ENCODE measurements around the gene SLC35B2. TPM values are rescaled to one million over a fixed set of nuclear protein-coding genes. Genes with fewer than 3 reads are reported as not detected.

The SLC35B2 gene
- total and polyA plus RNA-seq, 10 of the 15 experiments (the other 5 are each of a cell fraction or from before 2014, with no cell fraction given): 11.3 to 45.4 (median 33.8) TPM

- TF ChIP-seq CHD1 (IDR thresholded peaks at IDR 0.05; ENCODE audit: low read depth, low read length): no peak
- no peak for TF ChIP-seq CEBPZ (IDR thresholded peaks at IDR 0.05; ENCODE audit: low read depth, low read length)
- peak; percentile 14; the same call in 1 of the 2 replicates for TF ChIP-seq RAD51 (IDR thresholded peaks at IDR 0.05)
- no peak; the same call in 1 of the 2 replicates for TF ChIP-seq TARDBP (IDR thresholded peaks at IDR 0.05; ENCODE audit: borderline replicate concordance)
- no peak; the same call in 1 of the 2 replicates for TF ChIP-seq TBL1XR1 (IDR thresholded peaks at IDR 0.05; ENCODE audit: low read depth, low read length)
- TF ChIP-seq ZNF687 (IDR thresholded peaks at IDR 0.05): peak; percentile 74
- 0 out of 2 replicates have a peak, but pooled peaks have one; percentile 54 for TF ChIP-seq CHD2 (IDR thresholded peaks at IDR 0.05; ENCODE audit: borderline replicate concordance, low read depth, low read length)
- no peak for TF ChIP-seq ZNF384 (IDR thresholded peaks at IDR 0.05; ENCODE audit: borderline replicate concordance, low read depth, low read length)
- no peak for TF ChIP-seq ZZZ3 (IDR thresholded peaks at IDR 0.05; ENCODE audit: control insufficient read depth, insufficient read length, low read depth)
- TF ChIP-seq TCF7 (IDR thresholded peaks at IDR 0.05; ENCODE audit: borderline replicate concordance): no peak
- TF ChIP-seq IKZF2 (IDR thresholded peaks at IDR 0.05): peak; percentile 97 to 98
- no peak for TF ChIP-seq HCFC1 (IDR thresholded peaks at IDR 0.05; ENCODE audit: low read length)
- no peak for TF ChIP-seq SREBF2 (IDR thresholded peaks at IDR 0.05; ENCODE audit: low read length)
- no peak for TF ChIP-seq RAD21 (IDR thresholded peaks at IDR 0.05; ENCODE audit: insufficient read depth, low read depth, low read length)
- no peak for TF ChIP-seq IRF3 (IDR thresholded peaks at IDR 0.05)
- TF ChIP-seq RBBP5 (conservative IDR thresholded peaks at IDR 0.05): no peak
- TF ChIP-seq EZH2 (IDR thresholded peaks at IDR 0.05; ENCODE audit: borderline replicate concordance, control insufficient read depth, low read depth, low read length): no peak
- no peak for TF ChIP-seq FOXK2 (IDR thresholded peaks at IDR 0.05)
- TF ChIP-seq NKRF (conservative IDR thresholded peaks at IDR 0.05): no peak; the same call in 1 of the 2 replicates
- TF ChIP-seq ZNF622 (IDR thresholded peaks at IDR 0.05): no peak
These were observed 6.2 kb upstream of the SLC35B2 start (continued) for GRCh38 chr6:44263354-44264100.

Measured in GM12878 (cell line).